ENCODE measurements around the gene GRPEL1. TPM values are rescaled to one million over a fixed set of nuclear protein-coding genes. Genes with fewer than 3 reads are reported as not detected.

The GRPEL1 gene
- total RNA-seq, 1 donor from 2014 or later = 67.4 TPM

DNA sequence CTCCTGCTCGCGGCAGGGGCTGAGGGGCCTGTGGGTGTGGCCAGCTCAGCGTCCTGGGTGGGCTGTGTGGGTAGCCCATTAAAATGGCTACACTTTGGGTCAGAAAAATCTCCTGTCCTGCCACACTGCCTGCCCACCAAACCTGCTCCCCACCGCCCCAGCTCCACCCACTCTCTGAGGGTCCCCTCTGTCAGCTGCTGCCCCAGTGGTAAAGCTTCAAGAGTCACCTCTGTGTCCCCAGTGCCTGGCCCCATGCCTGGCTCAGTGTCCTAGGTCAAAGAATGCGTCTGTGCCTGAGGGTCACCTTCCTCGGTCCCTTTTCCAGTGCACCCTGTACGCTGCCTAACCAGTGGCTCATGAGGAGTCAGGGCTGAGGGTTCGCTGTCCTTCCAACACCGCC, 49.6 kb downstream of the GRPEL1 start:
- Histone ChIP-seq H3K36me3 (ENCODE audit: control insufficient read depth, insufficient read depth, low read length) (peaks cover 39% of the 10 kb centered on the region), H3K27me3 (ENCODE audit: control insufficient read depth, insufficient read depth, low read length) (no peaks in the 10 kb centered on the region), H3K4me3 (ENCODE audit: low read depth, low read length) (no peak overlapping the region)
- DNase-seq (ENCODE audit: low read depth) (no peak), FAIRE-seq (no peak)
- TF ChIP-seq, protein P1, sequence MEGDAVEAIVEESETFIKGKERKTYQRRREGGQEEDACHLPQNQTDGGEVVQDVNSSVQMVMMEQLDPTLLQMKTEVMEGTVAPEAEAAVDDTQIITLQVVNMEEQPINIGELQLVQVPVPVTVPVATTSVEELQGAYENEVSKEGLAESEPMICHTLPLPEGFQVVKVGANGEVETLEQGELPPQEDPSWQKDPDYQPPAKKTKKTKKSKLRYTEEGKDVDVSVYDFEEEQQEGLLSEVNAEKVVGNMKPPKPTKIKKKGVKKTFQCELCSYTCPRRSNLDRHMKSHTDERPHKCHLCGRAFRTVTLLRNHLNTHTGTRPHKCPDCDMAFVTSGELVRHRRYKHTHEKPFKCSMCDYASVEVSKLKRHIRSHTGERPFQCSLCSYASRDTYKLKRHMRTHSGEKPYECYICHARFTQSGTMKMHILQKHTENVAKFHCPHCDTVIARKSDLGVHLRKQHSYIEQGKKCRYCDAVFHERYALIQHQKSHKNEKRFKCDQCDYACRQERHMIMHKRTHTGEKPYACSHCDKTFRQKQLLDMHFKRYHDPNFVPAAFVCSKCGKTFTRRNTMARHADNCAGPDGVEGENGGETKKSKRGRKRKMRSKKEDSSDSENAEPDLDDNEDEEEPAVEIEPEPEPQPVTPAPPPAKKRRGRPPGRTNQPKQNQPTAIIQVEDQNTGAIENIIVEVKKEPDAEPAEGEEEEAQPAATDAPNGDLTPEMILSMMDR (IDR thresholded peaks at IDR 0.05; ENCODE audit: insufficient read depth, low read length, severe bottlenecking) = no peak

DNA sequence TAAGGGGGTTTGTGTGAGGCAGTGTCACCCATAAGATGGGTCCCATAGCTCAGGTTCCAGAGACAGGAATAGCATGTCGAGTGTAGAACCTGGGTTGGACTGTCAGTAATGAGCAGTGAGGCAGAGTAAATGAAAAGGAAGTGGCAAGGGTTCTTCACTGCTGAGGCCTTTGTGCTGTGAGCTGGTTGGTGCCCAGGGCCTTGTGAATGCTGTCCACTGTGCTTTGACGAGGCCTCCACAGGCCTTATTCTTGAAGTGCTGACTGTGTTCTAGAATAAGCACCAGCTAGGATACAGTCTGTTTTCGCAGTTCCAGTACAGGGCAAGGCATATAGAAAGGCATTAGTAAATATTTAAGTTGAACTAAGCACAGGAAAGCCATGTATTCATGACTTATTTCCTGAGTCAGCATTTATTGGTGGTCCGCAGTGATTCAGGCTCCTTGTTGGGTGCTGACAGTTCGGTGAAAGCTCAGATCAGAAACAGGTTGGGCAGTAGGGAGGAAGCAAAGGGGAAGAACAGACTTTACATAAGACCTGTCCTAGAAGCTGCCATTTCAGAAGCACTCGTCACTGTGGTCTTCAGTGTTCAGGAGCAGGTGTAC, 50.3 kb downstream of the GRPEL1 start:
- H3K4me3 ChIP-seq (ENCODE audit: low read depth, low read length) = no peak overlapping the region
- TF ChIP-seq, protein P1 (IDR thresholded peaks at IDR 0.05; ENCODE audit: insufficient read depth, low read length, severe bottlenecking) = no peak
- H3K36me3 ChIP-seq (ENCODE audit: control insufficient read depth, insufficient read depth, low read length) = peaks cover 41% of the 10 kb centered on the region
- H3K27me3 ChIP-seq (ENCODE audit: control insufficient read depth, insufficient read depth, low read length) = no peaks in the 10 kb centered on the region
- FAIRE-seq (peak; percentile 58), DNase-seq (ENCODE audit: low read depth) (no peak)

DNA sequence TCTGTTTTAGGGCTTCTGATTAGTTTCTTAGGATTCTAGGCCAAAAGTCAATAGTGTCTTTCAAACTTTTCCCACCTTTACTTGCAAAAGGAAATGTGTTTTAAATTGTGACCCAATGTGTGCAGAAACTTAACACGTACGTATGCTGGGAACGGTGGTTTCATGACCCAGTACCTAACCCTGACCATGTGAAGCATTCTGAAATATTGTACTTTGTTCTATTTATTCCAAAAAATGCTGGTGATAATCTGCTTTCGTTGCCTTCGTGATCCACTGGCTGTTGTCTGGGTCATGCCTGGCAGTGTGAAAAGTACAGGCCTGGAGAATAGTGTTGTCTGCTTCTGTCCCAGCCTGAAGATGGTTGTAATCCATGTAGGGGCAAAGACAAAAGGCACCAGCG, 51.4 kb downstream of the GRPEL1 start:
- TF ChIP-seq, protein P1 (IDR thresholded peaks at IDR 0.05; ENCODE audit: insufficient read depth, low read length, severe bottlenecking) = no peak
- Histone ChIP-seq H3K36me3 (ENCODE audit: control insufficient read depth, insufficient read depth, low read length) (peaks cover 35% of the 10 kb centered on the region), H3K4me3 (ENCODE audit: low read depth, low read length) (no peak overlapping the region), H3K27me3 (ENCODE audit: control insufficient read depth, insufficient read depth, low read length) (no peaks in the 10 kb centered on the region)
- DNase-seq (ENCODE audit: low read depth) = no peak
- FAIRE-seq = no peak

DNA sequence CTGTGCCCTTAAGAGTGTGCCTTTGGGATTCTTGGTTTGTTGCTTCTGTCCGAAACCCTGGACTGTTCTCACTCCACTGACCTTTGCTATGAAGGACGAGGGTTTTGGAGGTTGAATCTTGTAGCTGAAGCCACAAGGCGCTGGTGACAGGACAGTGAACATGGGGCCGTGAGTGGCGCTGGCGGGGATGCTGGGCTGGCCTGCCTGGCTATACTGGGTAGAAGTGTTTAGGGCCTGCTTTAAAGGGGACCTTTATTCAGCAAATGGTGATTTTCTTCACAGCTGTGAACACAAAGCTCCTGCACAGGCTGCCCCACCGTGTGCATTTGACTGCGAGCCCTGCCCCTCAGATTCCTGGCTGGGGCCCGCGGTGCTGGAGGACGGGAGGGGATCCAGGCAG, 51.8 kb downstream of the GRPEL1 start:
- peaks cover 34% of the 10 kb centered on the region for H3K36me3 ChIP-seq (ENCODE audit: control insufficient read depth, insufficient read depth, low read length)
- DNase-seq (ENCODE audit: low read depth) = no peak

DNA sequence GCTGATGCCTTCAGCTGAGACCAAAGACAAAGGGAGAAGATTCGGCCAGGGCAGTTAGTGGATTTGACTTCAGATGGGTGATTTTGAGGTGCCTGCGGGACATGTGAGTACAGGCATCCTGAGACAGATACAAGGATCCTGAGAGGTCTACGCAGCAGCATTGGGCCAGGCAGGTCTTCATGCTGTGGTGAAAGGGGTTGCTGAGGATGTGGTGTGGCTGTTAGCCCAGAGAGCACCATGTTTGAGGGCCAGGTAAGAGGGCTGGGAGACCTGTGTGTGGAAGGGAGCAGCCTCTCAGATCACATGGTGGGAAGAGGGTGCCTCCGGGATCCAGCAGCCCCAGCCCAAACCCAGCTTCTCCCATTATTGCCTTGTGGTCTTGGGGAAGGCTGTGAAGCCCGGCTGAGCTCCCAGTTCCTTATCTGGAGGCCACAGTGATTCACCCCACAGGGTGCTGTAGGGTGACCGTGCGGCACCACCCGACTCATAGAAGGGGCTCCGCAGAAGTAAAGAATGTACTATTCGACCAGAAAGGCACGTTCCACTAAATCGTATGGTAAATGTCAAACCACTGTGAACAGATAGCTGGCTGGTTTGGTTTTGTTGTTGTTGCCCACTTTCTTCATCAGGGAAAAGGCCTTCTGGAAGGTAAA, 52.4 kb downstream of the GRPEL1 start:
- Histone ChIP-seq H3K36me3 (ENCODE audit: control insufficient read depth, insufficient read depth, low read length) (peaks cover 33% of the 10 kb centered on the region), H3K27me3 (ENCODE audit: control insufficient read depth, insufficient read depth, low read length) (no peaks in the 10 kb centered on the region), H3K4me3 (ENCODE audit: low read depth, low read length) (no peak overlapping the region)
- TF ChIP-seq, protein P1 (IDR thresholded peaks at IDR 0.05; ENCODE audit: insufficient read depth, low read length, severe bottlenecking) = no peak
- DNase-seq (ENCODE audit: low read depth) = no peak
- FAIRE-seq = peak; percentile 40

More for the DNA sequence above, 51.8 kb downstream of the GRPEL1 start:
- no peaks in the 10 kb centered on the region for H3K27me3 ChIP-seq (ENCODE audit: control insufficient read depth, insufficient read depth, low read length)
- FAIRE-seq = peak; percentile 7
- H3K4me3 ChIP-seq (ENCODE audit: low read depth, low read length) = no peak overlapping the region
- TF ChIP-seq, protein P1 (IDR thresholded peaks at IDR 0.05; ENCODE audit: insufficient read depth, low read length, severe bottlenecking) = no peak
